Panc1 (cell line): ENCODE measurements around the gene KIF17. TPM values are rescaled to one million over a fixed set of nuclear protein-coding genes. Genes with fewer than 3 reads are reported as not detected.
A peak's percentile ranks its signal among the peaks of the same experiment; 100 is the strongest.

Source experiments
- ATAC-seq: fragments of 200-7000 bp; cut with Tn5 transposase; 2 replicates; pipeline ENCODE4 v1.9.1; 2020; ENCODE audit warnings: mild to moderate bottlenecking, moderate library complexity
- BruUV-seq: library from RNA; stranded (reverse); fragments of 400-500 nt; replicated peaks from 2 replicates; lab custom pipeline; 2021; lab: Mats Ljungman, UMichigan
- CTCF ChIA-PET: fragments of 300-600 bp; sonication (Branson Sonifier 250); formaldehyde crosslinking; loops from one replicate; lab custom pipeline; 2022; ENCODE audit warnings: antibody characterized with exemption; lab: Charles Lee
- POLR2A ChIA-PET: fragments of 300-600 bp; sonication (Branson Sonifier 250); formaldehyde crosslinking; loops from one replicate; lab custom pipeline; 2022; ENCODE audit warnings: antibody characterized with exemption; lab: Charles Lee
- DNase-seq: peaks from one replicate; pipeline ENCODE4 v3.0.0-alpha.2; 2010; ENCODE audit warnings: low read depth, low spot score
- H3K27ac ChIP-seq: 2 replicates; pipeline ENCODE4 v1.5.1; 2011; ENCODE audit warnings: mild to moderate bottlenecking, low read length, inconsistent platforms
- H3K27me3 ChIP-seq: fragments of 200-500 bp; sonication (Bioruptor generic); 2 replicates; pipeline ENCODE4 v1.6.0; 2014; ENCODE audit warnings: low read length, inconsistent platforms; ENCODE audit not compliant: control insufficient read depth, insufficient read depth
- H3K36me3 ChIP-seq: fragments of 200-500 bp; sonication (Bioruptor generic); 2 replicates; pipeline ENCODE4 v1.5.1; 2014; ENCODE audit warnings: inconsistent platforms, mild to moderate bottlenecking, low read length, moderate library complexity; ENCODE audit not compliant: control insufficient read depth, insufficient read depth
- H3K4me1 ChIP-seq: 2 replicates; pipeline ENCODE4 v1.5.1; 2011; ENCODE audit warnings: inconsistent platforms, mild to moderate bottlenecking, low read length, moderate library complexity; ENCODE audit not compliant: control insufficient read depth, insufficient read depth
- H3K4me3 ChIP-seq, 2 experiments: 2 replicates each; pipeline ENCODE4 v1.5.1; 2011 to 2012; ENCODE audit warnings: low read depth in 2 of 2, low read length in 2 of 2, mild to moderate bottlenecking in 2 of 2, inconsistent platforms in 1 of 2, moderate library complexity in 1 of 2
- H3K9me3 ChIP-seq: fragments of 200-500 bp; sonication (Bioruptor generic); 2 replicates; pipeline ENCODE4 v1.5.1; 2014; ENCODE audit warnings: low read depth, mild to moderate bottlenecking, inconsistent platforms, low read length, moderate library complexity; ENCODE audit not compliant: control insufficient read depth, insufficient read depth
- POLR2AphosphoS5 ChIP-seq: IDR thresholded peaks from 2 replicates; pipeline ENCODE4 v1.6.1; 2012; ENCODE audit warnings: mild to moderate bottlenecking, low read depth, low read length, moderate library complexity
- SIN3A ChIP-seq: IDR thresholded peaks from 2 replicates; pipeline ENCODE4 v1.6.1; 2012; ENCODE audit warnings: low read depth, mild to moderate bottlenecking, low read length, moderate library complexity, borderline replicate concordance; ENCODE audit not compliant: insufficient read depth
- TCF7L2 ChIP-seq: IDR thresholded peaks from 2 replicates; pipeline ENCODE4 v1.6.1; 2011; ENCODE audit warnings: mild to moderate bottlenecking, low read depth, low read length, inconsistent platforms
- in situ Hi-C: cut with HindIII; loops from 2 replicates; pipeline ENCODE4 v1.10.0; 2016; ENCODE audit warnings: low sequenced_read_pairs, low pct_unique_long_range_greater_than_20kb
- intact Hi-C: fragments of 100-400 bp; cut with micrococcal nuclease; formaldehyde crosslinking; loops from one replicate; pipeline ENCODE4 v1.10.0; 2022; ENCODE audit not compliant: unreplicated experiment
- total RNA-seq: library from RNA; stranded (reverse); gene quantifications from one replicate; pipeline ENCODE4 v1.2.1, GENCODE V29; 2021; ENCODE audit not compliant: unreplicated experiment
- TF ChIP-seq, protein P1 (sequence below): fragments of 450-650 bp; IDR thresholded peaks from 2 replicates; pipeline ENCODE4 v1.5.1; 2017; ENCODE audit warnings: mild to moderate bottlenecking
- TF ChIP-seq, protein P2 (sequence below), 2 experiments: IDR thresholded peaks; 2 replicates each; pipeline ENCODE4 v1.6.1; 2011 to 2012; ENCODE audit warnings: low read depth in 2 of 2, control low read depth in 1 of 2, low read length in 1 of 2, mild to moderate bottlenecking in 1 of 2, moderate library complexity in 1 of 2; ENCODE audit not compliant: insufficient read depth in 1 of 2

The KIF17 gene
- total RNA-seq, 1 experiment from 2014 or later, result 3.9 TPM

DNA sequence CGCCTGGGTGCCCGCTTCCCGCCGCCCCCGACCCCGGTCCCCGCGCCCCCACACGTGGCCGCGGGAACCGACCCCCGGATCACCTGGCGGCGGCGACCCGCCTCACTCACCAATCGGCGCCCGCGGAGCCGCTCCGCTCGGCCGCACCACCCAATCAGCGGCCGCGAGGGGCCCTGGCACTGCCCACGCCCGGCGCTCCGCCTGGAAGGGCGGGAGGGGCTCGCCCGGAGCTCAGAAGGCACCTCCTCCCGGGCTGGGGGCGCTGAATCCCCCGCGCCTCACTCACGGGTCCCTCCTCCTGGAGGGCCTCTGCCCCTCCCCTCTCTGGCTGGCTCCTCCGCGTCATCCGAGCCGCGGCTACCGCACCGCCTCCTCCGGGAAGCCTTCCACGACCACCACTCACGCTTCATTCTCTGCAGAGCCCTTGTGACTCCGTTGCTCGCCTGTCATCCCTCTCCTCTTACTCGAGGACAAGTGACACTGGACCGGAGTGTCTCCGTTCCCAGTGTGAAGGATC lies 14.3 kb upstream of the KIF17 start:
- intact Hi-C loops, result no loop called here
- H3K4me3 ChIP-seq, result peak overlapping the region; percentile 59 to 82
- H3K36me3 ChIP-seq, result no peaks in the 10 kb centered on the region
- in situ Hi-C loops, result no loop called here
- peak overlapping the region; percentile 85 for H3K27ac ChIP-seq
- H3K9me3 ChIP-seq, result no peaks in the 10 kb centered on the region
- DNase-seq (peak; percentile 67), ATAC-seq (peak; percentile 86)
- no TSS peak for BruUV-seq
- no peaks in the 10 kb centered on the region for H3K27me3 ChIP-seq
- H3K4me1 ChIP-seq, result peaks cover 28% of the 10 kb centered on the region
- POLR2A ChIA-PET, result interaction anchor here (0.7 kb wide), 1 partner anchor 52 kb away, joined by 3 read pairs; no protein-coding TSS in a partner anchor
- CTCF ChIA-PET, result interaction anchor here (1.0 kb wide), 1 partner anchor 35 kb away, joined by 5 read pairs; no protein-coding TSS in a partner anchor
- TF ChIP-seq SIN3A, result 0 out of 2 replicates have a peak, but pooled peaks have one; percentile 24
- no peak; the same call in 1 of the 2 replicates for TF ChIP-seq POLR2AphosphoS5

DNA sequence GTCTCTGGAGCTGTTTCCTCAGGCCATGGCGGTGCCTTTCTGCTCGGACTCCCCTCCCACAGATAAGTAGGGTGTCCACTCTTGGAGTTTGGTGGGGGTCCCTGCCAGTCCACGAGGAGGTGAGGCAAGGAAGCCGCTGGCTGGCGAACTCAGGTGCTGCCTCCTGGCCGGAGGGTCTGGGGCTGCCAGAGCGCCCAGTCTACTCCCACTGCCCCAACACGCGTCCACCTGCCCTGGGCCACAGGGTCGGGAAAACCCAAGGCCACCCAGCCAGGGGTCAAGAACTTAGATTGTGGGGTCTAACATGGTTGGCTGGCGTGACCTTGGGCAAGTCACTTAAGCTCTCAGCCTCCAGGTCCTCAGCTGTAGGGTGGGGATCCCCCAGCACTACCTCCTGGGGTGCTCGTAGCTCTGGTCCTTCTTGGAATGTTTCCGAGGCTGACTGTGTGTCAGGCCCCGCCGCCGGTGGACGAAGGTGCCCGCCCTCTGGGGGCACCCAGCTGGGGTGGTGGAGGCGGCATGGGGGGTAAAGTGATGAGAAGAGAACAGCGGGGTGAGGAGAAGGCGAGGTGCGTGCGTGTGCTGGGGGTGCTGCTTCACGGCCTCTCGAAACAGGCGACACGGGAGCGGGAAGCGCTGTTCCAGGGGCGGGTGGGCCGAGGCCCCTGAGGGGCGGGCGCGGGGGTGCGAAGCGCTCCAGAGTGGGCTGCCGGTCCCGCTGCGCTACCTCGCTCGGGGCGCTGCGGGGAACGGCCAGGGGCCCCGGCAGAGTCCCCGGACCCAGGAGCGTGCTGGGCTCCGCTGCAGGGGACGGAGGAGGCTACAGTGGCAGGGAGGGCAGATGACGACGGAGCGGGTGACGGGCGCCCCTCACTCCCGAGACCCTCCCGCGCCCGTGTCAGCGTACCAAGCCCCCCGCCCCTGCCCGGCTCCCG lies 13.5 kb upstream of the KIF17 start:
- ChIA-PET POLR2A (interaction anchor here (0.7 kb wide), 1 partner anchor 52 kb away, joined by 3 read pairs; no protein-coding TSS in a partner anchor), CTCF (interaction anchor here (1.0 kb wide), 2 partner anchors 35 kb away, joined by 3 to 5 read pairs; no protein-coding TSS in a partner anchor)
- intact Hi-C loops (no loop called here), in situ Hi-C loops (no loop called here)
- peak overlapping the region; percentile 59 to 64 for H3K4me3 ChIP-seq
- H3K36me3 ChIP-seq, result no peaks in the 10 kb centered on the region
- ATAC-seq (peak; percentile 3; the same call in 1 of the 2 replicates), DNase-seq (no peak)
- TF ChIP-seq, protein P1, sequence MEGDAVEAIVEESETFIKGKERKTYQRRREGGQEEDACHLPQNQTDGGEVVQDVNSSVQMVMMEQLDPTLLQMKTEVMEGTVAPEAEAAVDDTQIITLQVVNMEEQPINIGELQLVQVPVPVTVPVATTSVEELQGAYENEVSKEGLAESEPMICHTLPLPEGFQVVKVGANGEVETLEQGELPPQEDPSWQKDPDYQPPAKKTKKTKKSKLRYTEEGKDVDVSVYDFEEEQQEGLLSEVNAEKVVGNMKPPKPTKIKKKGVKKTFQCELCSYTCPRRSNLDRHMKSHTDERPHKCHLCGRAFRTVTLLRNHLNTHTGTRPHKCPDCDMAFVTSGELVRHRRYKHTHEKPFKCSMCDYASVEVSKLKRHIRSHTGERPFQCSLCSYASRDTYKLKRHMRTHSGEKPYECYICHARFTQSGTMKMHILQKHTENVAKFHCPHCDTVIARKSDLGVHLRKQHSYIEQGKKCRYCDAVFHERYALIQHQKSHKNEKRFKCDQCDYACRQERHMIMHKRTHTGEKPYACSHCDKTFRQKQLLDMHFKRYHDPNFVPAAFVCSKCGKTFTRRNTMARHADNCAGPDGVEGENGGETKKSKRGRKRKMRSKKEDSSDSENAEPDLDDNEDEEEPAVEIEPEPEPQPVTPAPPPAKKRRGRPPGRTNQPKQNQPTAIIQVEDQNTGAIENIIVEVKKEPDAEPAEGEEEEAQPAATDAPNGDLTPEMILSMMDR, result no peak
- TF ChIP-seq, protein P2, sequence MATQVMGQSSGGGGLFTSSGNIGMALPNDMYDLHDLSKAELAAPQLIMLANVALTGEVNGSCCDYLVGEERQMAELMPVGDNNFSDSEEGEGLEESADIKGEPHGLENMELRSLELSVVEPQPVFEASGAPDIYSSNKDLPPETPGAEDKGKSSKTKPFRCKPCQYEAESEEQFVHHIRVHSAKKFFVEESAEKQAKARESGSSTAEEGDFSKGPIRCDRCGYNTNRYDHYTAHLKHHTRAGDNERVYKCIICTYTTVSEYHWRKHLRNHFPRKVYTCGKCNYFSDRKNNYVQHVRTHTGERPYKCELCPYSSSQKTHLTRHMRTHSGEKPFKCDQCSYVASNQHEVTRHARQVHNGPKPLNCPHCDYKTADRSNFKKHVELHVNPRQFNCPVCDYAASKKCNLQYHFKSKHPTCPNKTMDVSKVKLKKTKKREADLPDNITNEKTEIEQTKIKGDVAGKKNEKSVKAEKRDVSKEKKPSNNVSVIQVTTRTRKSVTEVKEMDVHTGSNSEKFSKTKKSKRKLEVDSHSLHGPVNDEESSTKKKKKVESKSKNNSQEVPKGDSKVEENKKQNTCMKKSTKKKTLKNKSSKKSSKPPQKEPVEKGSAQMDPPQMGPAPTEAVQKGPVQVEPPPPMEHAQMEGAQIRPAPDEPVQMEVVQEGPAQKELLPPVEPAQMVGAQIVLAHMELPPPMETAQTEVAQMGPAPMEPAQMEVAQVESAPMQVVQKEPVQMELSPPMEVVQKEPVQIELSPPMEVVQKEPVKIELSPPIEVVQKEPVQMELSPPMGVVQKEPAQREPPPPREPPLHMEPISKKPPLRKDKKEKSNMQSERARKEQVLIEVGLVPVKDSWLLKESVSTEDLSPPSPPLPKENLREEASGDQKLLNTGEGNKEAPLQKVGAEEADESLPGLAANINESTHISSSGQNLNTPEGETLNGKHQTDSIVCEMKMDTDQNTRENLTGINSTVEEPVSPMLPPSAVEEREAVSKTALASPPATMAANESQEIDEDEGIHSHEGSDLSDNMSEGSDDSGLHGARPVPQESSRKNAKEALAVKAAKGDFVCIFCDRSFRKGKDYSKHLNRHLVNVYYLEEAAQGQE (IDR thresholded peaks at IDR 0.05; ENCODE audit: insufficient read depth in 1 of 2, low read depth in 2 of 2, low read length in 1 of 2), result no peak
- no peak for TF ChIP-seq SIN3A
- no peak for TF ChIP-seq TCF7L2
- no peak for TF ChIP-seq POLR2AphosphoS5
- H3K27me3 ChIP-seq, result no peaks in the 10 kb centered on the region
- peak overlapping the region; percentile 79 for H3K27ac ChIP-seq
- no TSS peak for BruUV-seq
- peaks cover 28% of the 10 kb centered on the region for H3K4me1 ChIP-seq
- H3K9me3 ChIP-seq, result no peaks in the 10 kb centered on the region
